ENCODE measurements around the gene MAGI1. TPM values are rescaled to one million over a fixed set of nuclear protein-coding genes. Genes with fewer than 3 reads are reported as not detected.
"Not testable (repeated sequence)": the region's sequence is repeated elsewhere in the genome, so short reads cannot be mapped to it uniquely, and the experiment has no call there.

Gene MAGI1
- total RNA-seq, 2 experiments from 2014 or later = 0.29 to 4.3 TPM

DNA sequence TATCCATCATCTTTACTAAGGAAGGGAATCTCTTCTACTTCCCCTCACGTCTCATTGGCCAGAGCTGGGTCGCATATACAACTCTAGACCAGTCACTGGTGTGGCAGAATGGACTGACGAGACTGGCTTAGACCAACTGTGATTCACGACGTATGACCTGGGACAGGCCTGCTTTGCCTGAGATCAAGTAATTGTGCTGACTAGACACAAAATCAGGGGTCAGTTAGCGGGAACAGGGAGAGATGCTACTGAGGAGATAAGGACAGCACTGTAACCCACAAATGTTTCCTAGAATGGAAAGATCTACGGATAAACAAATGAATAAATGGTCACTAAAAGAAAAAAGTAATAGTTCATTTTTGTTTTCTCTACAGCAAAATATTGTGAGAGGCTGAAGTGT, 308.3 kb downstream of the MAGI1 start:
- H3K4me3 Mint-ChIP-seq = no peak overlapping the region
- CTCF ChIA-PET = interaction anchor here (1.2 kb wide), 1 partner anchor 1197 kb away, joined by 4 read pairs; no protein-coding TSS in a partner anchor
- DNase-seq = no peak

DNA sequence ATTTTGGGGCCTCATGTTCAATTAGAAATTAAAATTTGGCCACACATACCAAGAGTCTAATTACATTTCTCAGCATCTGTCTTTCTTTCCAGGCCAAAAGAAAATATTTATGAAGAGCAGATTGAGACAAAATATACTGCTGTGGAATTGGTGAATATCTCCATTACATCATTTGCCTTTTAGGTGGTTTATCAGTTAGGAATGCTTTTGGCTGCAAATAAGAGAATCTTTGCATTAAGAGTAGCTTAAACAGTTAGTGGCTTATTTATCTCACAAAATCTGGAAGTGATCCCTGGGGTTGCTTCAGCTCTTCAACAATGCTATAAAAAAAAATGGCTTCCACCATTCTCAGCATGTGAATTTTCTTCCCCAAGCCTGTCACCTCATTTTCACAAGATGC, 308.7 kb downstream of the MAGI1 start:
- peaks cover 2% of the 10 kb centered on the region for H3K4me1 Mint-ChIP-seq
- no peak overlapping the region for H3K4me3 Mint-ChIP-seq
- DNase-seq (no peak), ATAC-seq (no peak)
- H3K27me3 Mint-ChIP-seq = no peaks in the 10 kb centered on the region
- no peak overlapping the region for H3K27ac Mint-ChIP-seq
- H3K9me3 Mint-ChIP-seq (ENCODE audit: low read depth) = no peaks in the 10 kb centered on the region
- H3K36me3 Mint-ChIP-seq = no peaks in the 10 kb centered on the region
- CTCF ChIA-PET = no interaction called here

More for the DNA sequence above, 308.3 kb downstream of the MAGI1 start:
- Mint-ChIP-seq H3K4me1 (peaks cover 2% of the 10 kb centered on the region), H3K36me3 (no peaks in the 10 kb centered on the region), H3K9me3 (ENCODE audit: low read depth) (no peaks in the 10 kb centered on the region), H3K27me3 (no peaks in the 10 kb centered on the region), H3K27ac (no peak overlapping the region)
- ATAC-seq = no peak

DNA sequence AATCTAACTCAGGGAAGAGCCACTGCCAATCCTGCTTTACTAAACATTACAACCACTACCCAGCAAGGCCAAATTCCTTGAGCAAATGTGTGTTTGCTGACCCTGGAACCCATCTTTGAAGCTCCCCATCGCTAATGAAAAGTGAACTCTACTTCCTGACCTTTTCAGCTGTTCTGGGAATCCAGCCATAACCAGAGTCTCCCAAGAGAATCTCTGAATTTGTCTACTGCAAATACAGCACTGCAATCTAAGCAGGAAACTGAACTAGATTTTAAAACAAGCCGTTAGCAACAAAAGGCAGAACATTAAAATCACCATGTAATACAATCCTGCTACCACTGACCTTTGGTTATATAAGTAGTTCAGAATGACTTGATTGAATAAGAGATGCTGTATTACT, 309.2 kb downstream of the MAGI1 start:
- CTCF ChIA-PET = no interaction called here
- no peaks in the 10 kb centered on the region for H3K27me3 Mint-ChIP-seq
- no peaks in the 10 kb centered on the region for H3K9me3 Mint-ChIP-seq (ENCODE audit: low read depth)
- peaks cover 2% of the 10 kb centered on the region for H3K4me1 Mint-ChIP-seq
- H3K4me3 Mint-ChIP-seq = no peak overlapping the region
- ATAC-seq (no peak), DNase-seq (no peak)
- no peaks in the 10 kb centered on the region for H3K36me3 Mint-ChIP-seq
- H3K27ac Mint-ChIP-seq = no peak overlapping the region

DNA sequence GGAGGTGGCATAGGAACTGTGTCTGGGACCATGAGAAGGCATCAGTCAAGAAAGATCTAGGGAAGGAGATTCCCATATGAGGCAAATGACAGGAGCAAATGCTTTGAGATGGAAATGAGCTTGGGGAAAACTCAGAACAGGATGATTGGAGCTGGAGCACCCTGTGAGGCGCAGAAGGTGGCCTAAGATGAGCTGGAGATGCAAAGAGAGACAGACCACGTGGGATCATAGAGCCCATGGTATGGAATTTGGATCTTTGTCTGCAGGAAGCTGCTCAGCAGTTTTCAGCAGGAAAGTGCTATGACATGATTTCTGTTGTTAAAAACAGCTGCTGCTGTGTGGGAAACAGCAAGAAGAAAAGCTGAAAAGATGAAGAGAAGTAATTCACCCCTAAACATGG, 310.6 kb downstream of the MAGI1 start:
- CTCF ChIA-PET = no interaction called here
- Mint-ChIP-seq H3K36me3 (no peaks in the 10 kb centered on the region), H3K27me3 (no peaks in the 10 kb centered on the region)

DNA sequence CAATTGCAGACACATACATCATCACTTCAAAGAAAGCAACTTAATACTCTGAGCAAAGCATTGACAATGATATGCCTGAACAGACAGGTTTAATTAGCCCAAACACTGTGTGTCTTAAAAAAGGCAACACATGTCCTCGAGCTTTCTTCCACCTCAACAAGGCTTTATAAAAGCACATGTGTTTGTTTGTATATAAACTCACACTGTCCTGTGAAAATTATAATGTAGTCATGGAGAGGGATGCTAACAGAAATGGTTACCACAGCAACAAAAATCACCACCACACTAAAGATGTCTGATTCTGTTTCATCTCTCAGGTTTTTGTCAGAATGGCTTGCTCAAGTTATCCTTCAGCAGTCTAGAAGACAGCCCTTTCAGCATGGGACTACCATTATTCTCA, 314.7 kb downstream of the MAGI1 start:
- DNase-seq (no peak), ATAC-seq (no peak)
- H3K4me1 Mint-ChIP-seq = no peaks in the 10 kb centered on the region
- H3K9me3 Mint-ChIP-seq (ENCODE audit: low read depth) = no peaks in the 10 kb centered on the region
- H3K27me3 Mint-ChIP-seq = no peaks in the 10 kb centered on the region
- CTCF ChIA-PET = no interaction called here
- H3K36me3 Mint-ChIP-seq = no peaks in the 10 kb centered on the region
- H3K27ac Mint-ChIP-seq = no peak overlapping the region
- H3K4me3 Mint-ChIP-seq = no peak overlapping the region

More for the DNA sequence above, 310.6 kb downstream of the MAGI1 start:
- H3K27ac Mint-ChIP-seq = no peak overlapping the region
- DNase-seq = no peak
- H3K9me3 Mint-ChIP-seq (ENCODE audit: low read depth) = no peaks in the 10 kb centered on the region
- H3K4me1 Mint-ChIP-seq = peaks cover 2% of the 10 kb centered on the region
- no peak overlapping the region for H3K4me3 Mint-ChIP-seq
- ATAC-seq = no peak

DNA sequence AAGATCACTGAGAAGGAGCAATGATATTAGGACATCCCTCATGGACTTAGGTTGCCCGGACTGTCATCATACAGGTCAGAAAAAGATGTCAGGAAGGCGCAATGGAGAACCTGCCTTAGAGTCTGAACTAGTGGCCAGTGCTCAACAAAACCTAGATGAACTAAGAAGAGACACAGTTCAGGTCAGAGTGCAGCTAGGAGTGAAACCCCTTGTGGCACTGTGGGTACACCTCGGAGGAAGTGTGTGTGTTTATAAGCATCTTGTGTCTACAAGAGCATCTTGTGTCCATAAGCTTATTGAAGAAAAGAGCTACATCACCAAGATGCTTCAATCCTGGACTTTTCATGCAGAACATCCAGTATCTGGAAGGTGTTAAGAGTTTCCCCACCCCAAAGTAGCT, 315.7 kb downstream of the MAGI1 start:
- Mint-ChIP-seq H3K9me3 (ENCODE audit: low read depth) (no peaks in the 10 kb centered on the region), H3K4me3 (no peak overlapping the region), H3K4me1 (no peaks in the 10 kb centered on the region), H3K36me3 (no peaks in the 10 kb centered on the region), H3K27ac (no peak overlapping the region), H3K27me3 (no peaks in the 10 kb centered on the region)
- CTCF ChIA-PET = no interaction called here
- no peak for DNase-seq
- ATAC-seq = no peak

DNA sequence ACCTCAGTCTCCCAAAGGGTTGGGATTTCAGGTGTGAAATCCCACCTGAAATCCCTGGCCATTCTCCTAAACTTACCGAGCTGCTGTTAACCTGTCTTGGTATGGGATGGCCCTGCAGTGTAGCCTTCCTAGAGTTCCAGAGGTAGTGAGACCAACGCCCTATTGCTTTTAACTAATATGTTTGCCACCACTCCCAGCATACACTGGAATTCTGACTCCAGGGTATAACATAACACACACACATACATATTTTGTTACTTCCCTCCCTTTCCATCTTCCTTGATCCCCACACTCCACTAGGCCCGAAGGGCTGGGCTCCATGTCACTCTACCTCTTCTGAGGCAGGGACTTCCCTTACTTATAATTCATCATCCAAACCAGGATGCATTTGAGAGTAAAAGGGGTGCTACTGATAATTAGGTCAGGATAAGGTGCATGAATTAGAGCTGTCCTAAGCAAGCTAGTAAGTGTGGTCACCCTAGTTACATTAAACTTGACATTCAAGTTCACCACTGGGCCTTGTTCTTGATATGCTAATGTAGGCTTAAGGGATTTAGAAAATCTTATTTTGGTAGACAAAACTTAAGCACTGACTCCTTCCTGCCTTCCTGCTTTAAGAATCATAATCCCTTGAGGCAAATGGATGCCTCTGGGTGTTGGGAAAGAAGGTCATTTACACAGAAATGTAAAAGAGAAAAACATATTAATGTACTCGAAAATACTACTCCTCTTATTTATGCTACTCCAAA, 317.6 kb downstream of the MAGI1 start:
- Mint-ChIP-seq H3K4me3 (no peak overlapping the region), H3K4me1 (no peaks in the 10 kb centered on the region), H3K27me3 (no peaks in the 10 kb centered on the region), H3K36me3 (no peaks in the 10 kb centered on the region), H3K27ac (no peak overlapping the region), H3K9me3 (ENCODE audit: low read depth) (no peaks in the 10 kb centered on the region)
- ATAC-seq (no peak), DNase-seq (no peak)
- CTCF ChIA-PET = no interaction called here

DNA sequence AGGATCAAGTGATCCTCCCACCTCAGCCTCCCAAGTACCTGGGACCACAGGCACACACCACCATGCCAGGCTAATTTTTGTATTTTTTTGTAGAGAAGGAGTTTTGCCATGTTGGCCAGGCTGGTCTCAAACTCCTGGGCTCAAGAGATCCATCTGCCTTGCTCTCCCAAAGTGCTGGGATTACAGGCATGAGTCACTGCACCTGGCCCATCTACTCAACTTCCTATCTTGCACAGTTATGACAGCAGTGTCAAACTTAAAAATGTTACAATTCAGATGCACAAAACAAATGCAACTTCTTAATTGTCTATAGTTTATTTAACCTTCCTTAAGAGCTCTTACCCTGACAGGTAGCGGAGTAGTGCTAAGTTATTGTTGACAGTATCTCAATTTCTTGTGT, 319.1 kb downstream of the MAGI1 start:
- H3K9me3 Mint-ChIP-seq (ENCODE audit: low read depth); H3K4me1 Mint-ChIP-seq; H3K4me3 Mint-ChIP-seq; DNase-seq; ATAC-seq; H3K27ac Mint-ChIP-seq; H3K36me3 Mint-ChIP-seq; H3K27me3 Mint-ChIP-seq; CTCF ChIA-PET: not testable (repeated sequence)

DNA sequence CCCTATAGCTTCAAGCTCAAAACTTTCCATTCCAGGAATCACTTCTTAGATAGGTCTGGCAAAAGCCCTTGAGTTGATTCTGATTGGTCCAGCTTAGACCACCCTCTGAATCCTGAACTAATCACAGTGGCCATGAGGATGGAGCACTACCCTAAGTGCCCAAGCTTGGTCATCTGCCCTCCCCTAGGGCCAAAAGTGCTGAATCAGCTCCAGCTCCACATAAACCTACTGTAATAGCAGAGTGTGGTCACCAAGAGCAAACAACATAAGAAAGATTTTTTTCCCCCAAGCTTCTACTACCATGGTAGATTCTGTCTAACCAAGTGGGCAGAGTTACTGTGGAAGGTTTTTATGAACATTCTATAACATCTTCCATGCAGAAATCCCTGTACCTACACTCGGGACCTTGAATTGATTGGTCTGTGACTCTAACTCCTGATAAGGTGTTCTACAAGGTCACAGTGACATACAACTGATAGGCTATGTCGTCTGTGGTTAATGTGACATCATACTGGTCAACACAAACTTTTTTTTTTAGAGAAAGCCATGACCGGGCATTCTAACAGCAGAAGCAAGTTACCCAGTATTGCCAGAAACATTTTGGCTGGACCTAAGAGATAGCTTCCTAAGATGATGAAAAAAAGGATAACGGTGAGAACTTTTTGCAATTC, 320.9 kb downstream of the MAGI1 start:
- Mint-ChIP-seq H3K4me3 (no peak overlapping the region), H3K27me3 (no peaks in the 10 kb centered on the region), H3K9me3 (ENCODE audit: low read depth) (no peaks in the 10 kb centered on the region), H3K27ac (no peak overlapping the region), H3K36me3 (no peaks in the 10 kb centered on the region), H3K4me1 (no peaks in the 10 kb centered on the region)
- DNase-seq (no peak), ATAC-seq (no peak)
- CTCF ChIA-PET = interaction anchor here (1.6 kb wide), 1 partner anchor 14 kb away, joined by 5 read pairs; no protein-coding TSS in a partner anchor

DNA sequence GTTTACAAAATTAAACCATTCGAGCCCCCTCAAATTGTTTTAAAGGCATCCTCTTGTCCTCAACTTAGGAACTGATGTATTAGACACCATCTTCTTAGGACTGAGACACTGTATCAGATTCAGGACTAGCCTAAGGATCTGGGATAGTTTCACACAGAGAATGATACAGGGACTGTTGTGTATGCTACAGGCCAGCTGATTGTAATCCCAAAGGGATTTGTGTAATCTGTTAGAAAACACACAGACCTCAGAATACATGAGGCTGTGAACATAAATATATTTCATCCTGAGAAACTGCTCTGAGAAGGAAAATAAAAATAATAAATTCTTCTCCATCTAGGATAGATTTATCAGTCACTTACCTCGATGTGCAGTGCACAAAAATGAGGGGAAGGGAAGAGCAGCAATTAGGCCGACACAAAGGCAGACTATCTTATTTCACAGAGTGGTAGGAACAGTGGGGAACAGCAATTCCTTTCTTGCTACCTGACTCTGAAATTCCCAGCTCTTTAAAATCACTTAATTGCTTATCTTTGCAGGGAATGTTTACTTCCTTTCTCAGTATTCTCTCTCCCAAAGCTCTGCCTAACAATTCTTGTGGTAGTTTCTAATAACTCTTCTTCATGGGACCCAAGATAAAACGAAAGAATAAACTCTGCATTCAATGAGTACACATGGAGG, 322.5 kb downstream of the MAGI1 start:
- CTCF ChIA-PET = no interaction called here
- ATAC-seq = no peak
- no peaks in the 10 kb centered on the region for H3K36me3 Mint-ChIP-seq
- no peaks in the 10 kb centered on the region for H3K27me3 Mint-ChIP-seq
- DNase-seq = no peak
- H3K4me1 Mint-ChIP-seq = no peaks in the 10 kb centered on the region
- no peak overlapping the region for H3K27ac Mint-ChIP-seq
- no peak overlapping the region for H3K4me3 Mint-ChIP-seq
- no peaks in the 10 kb centered on the region for H3K9me3 Mint-ChIP-seq (ENCODE audit: low read depth)

DNA sequence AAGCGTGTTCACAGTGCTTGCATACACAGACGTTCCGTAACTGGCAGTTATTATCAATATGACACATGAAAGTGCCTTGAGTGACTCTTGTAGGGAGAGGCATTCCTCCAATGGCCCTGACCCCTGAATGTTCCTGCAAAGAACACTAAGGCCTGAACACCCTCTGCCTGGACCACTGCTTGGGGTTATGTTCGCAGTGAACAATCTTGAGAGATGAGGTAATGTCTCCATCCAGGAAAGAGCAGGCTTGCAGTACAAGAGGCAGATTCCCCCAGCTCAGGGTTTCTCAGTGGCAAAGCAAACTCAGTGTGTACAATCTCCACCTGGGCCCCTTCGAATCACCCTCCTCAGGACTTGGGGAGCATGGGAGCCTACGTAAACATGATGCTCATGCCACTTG, 324.6 kb downstream of the MAGI1 start:
- no peaks in the 10 kb centered on the region for H3K9me3 Mint-ChIP-seq (ENCODE audit: low read depth)
- no peak overlapping the region for H3K4me3 Mint-ChIP-seq
- ATAC-seq (no peak), DNase-seq (no peak)
- CTCF ChIA-PET = interaction anchor here (1.0 kb wide), 1 partner anchor 10 kb away, joined by 3 read pairs; no protein-coding TSS in a partner anchor
- no peaks in the 10 kb centered on the region for H3K27me3 Mint-ChIP-seq
- no peak overlapping the region for H3K27ac Mint-ChIP-seq
- H3K4me1 Mint-ChIP-seq = no peaks in the 10 kb centered on the region
- H3K36me3 Mint-ChIP-seq = no peaks in the 10 kb centered on the region

DNA sequence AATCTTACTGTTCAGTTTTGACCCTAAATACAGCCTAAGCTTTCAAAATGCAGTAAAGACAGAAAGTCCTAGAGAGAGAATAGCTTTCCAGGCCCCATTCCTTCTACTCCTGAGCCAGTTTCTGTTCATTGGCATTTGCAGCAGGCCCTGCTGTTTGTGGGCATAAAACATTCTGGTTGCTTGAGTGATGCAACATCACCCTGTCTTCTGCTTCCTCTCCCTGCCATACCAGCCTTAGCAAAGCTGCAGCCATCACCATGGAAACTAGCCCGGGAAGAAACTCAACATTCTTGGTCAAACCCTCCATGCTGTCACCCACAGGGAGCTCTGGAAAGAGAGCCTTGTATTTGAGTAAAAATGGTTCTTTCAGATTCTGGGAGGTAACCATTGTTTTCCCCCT, 325.7 kb downstream of the MAGI1 start:
- ATAC-seq (no peak), DNase-seq (no peak)
- H3K4me1 Mint-ChIP-seq = no peaks in the 10 kb centered on the region
- no peaks in the 10 kb centered on the region for H3K9me3 Mint-ChIP-seq (ENCODE audit: low read depth)
- CTCF ChIA-PET = interaction anchor here (1.0 kb wide), 1 partner anchor 9 kb away, joined by 3 read pairs; no protein-coding TSS in a partner anchor
- H3K27ac Mint-ChIP-seq = no peak overlapping the region
- no peaks in the 10 kb centered on the region for H3K27me3 Mint-ChIP-seq
- no peaks in the 10 kb centered on the region for H3K36me3 Mint-ChIP-seq
- no peak overlapping the region for H3K4me3 Mint-ChIP-seq

DNA sequence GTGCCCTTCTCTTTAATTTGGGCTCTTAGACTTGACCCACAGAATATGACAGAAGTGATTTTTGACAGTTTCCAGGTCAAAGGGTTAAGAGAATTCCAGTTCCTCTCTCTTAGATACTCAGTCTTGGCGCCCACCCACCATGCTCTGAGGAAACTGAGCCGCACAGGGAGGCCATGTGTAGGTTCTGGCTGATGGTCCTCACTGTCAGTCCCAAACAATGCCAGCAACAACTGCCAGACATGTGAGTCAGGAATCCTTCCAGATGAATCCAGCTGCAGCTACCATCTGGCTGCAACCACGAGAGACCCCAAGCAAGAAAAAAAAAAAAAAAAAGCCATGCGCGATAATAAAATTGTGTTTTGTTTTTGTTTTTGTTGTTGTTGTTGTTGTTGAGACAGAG, 326.6 kb downstream of the MAGI1 start:
- ATAC-seq (no peak), DNase-seq (no peak)
- Mint-ChIP-seq H3K4me1 (no peaks in the 10 kb centered on the region), H3K9me3 (ENCODE audit: low read depth) (no peaks in the 10 kb centered on the region), H3K36me3 (no peaks in the 10 kb centered on the region), H3K27ac (no peak overlapping the region), H3K27me3 (no peaks in the 10 kb centered on the region), H3K4me3 (no peak overlapping the region)
- CTCF ChIA-PET = no interaction called here
